ENCODE measurements around the gene FAM168B. TPM values are rescaled to one million over a fixed set of nuclear protein-coding genes. Genes with fewer than 3 reads are reported as not detected.
A peak's percentile ranks its signal among the peaks of the same experiment; 100 is the strongest.
"Not testable (repeated sequence)": the region's sequence is repeated elsewhere in the genome, so short reads cannot be mapped to it uniquely, and the experiment has no call there.

The FAM168B gene
- total RNA-seq, 2 donors from 2014 or later: 39.7 to 56.7 TPM

DNA sequence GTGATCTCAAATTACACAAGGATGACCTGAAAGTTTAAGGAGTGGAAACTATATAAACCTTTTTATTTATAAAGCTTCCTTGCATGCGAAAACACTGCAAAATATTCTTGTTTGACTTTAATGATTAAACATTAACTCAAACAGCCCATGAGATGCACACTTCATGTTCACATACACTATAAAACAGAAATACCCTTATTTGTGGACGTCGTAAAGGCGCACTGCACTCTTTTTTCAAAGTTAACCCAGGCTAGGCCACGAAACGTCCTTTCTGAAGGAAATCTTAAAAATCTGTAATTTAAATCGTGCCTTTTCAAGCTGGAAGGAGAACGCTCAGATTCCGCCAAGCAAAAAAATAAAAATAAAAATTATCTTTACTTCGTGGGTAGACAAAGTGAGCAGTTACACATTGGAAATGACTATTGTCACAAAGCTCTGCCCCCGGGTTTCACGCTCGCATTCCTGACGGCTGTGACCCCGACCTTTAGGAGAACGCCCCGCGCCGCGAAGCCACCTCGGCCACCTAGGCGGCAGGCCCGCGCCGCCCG, 728 bp downstream of the FAM168B start:
- Histone ChIP-seq H3K9me3 (no peaks in the 10 kb centered on the region), H3K4me3 (peak overlapping the region; percentile 56 to 61), H3K36me3 (replicated peaks in 1 of 2; ENCODE audit: insufficient read depth in 1 of 2, low read depth in 2 of 2) (peaks cover 0 to 6% of the 10 kb centered on the region in 2 donors), H3K4me1 (peaks cover 26% of the 10 kb centered on the region), H3K27me3 (no peaks in the 10 kb centered on the region), H3K27ac (peak overlapping the region; percentile 92 to 99 (median 98))
- DNase-seq (no peak), ATAC-seq (no peak)
- no peak for TF ChIP-seq POLR2A (IDR thresholded peaks at IDR 0.05)
- no peak for TF ChIP-seq CTCF (IDR thresholded peaks at IDR 0.05)
- intact Hi-C loops (cut with DNase I): no loop called here
- WGBS, 2 donors: 0 to 1% methylated on average over 10 to 26 of the region's 26 CpGs

- Histone ChIP-seq H3K9me3 (no peaks in the 10 kb centered on the region), H3K4me3 (no peak overlapping the region), H3K36me3 (replicated peaks in 1 of 2; ENCODE audit: insufficient read depth in 1 of 2, low read depth in 2 of 2) (peaks cover 0 to 19% of the 10 kb centered on the region in 2 donors), H3K27me3 (no peaks in the 10 kb centered on the region), H3K27ac (peak overlapping the region in 1 of 4 donors; percentile 23), H3K4me1 (peaks cover 22% of the 10 kb centered on the region)
- intact Hi-C loops (cut with DNase I): no loop called here
- TF ChIP-seq CTCF (IDR thresholded peaks at IDR 0.05): no peak
- no peak for TF ChIP-seq POLR2A (IDR thresholded peaks at IDR 0.05)
- ATAC-seq: no peak
- no peak for DNase-seq
- WGBS, 2 donors: 68 to 75% methylated on average over 2 of the region's 2 CpGs
Measured at GRCh38 chr2:131085646-131086045, 7.6 kb downstream of the FAM168B start.

GRCh38 chr2:131081190-131081589, 12.1 kb downstream of the FAM168B start:
- Histone ChIP-seq H3K4me3 (no peak overlapping the region), H3K9me3 (no peaks in the 10 kb centered on the region), H3K4me1 (peaks cover 31% of the 10 kb centered on the region), H3K27ac (no peak overlapping the region), H3K27me3 (no peaks in the 10 kb centered on the region), H3K36me3 (replicated peaks in 1 of 2; ENCODE audit: insufficient read depth in 1 of 2, low read depth in 2 of 2) (peaks cover 0 to 19% of the 10 kb centered on the region in 2 donors)
- DNase-seq (no peak), ATAC-seq (no peak)
- TF ChIP-seq POLR2A (IDR thresholded peaks at IDR 0.05) (no peak), CTCF (IDR thresholded peaks at IDR 0.05) (no peak)
- WGBS, 2 donors: 96 to 98% methylated on average over 4 of the region's 4 CpGs
- intact Hi-C loops (cut with DNase I): no loop called here

GRCh38 chr2:131079931-131080330, 13.3 kb downstream of the FAM168B start:
- intact Hi-C loops (cut with DNase I); H3K9me3 ChIP-seq; H3K4me3 ChIP-seq; ATAC-seq; H3K27me3 ChIP-seq; H3K27ac ChIP-seq; DNase-seq: not testable (repeated sequence)
- 88 to 93% methylated on average over 6 of the region's 6 CpGs for WGBS, 2 donors
- Histone ChIP-seq H3K4me1 (peaks cover 25% of the 10 kb centered on the region), H3K36me3 (replicated peaks in 1 of 2; ENCODE audit: insufficient read depth in 1 of 2, low read depth in 2 of 2) (peaks cover 0 to 23% of the 10 kb centered on the region in 2 donors)

DNA sequence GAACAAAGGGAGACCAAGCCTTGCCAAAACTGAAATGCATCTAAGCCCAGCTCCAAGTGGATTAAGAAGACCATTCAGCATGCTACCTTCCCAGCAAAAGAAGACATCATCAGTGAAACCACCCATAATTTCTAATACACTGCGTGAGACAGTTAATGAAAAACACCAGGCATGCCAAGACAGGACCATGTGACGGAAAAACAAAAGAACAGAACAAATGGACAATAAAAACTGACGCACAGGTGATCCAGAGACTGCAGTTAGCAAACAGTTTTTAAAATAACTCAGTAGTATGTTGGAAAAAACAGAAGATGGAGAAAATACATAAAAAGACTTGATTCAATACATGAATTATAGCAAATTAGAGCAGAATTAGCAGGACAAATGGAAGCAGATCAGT, 15.3 kb downstream of the FAM168B start:
- 46 to 55% methylated on average over 3 of the region's 3 CpGs for WGBS, 2 donors
- H3K36me3 ChIP-seq (replicated peaks in 1 of 2; ENCODE audit: insufficient read depth in 1 of 2, low read depth in 2 of 2): peaks cover 0 to 23% of the 10 kb centered on the region in 2 donors
- no peak overlapping the region for H3K27ac ChIP-seq
- intact Hi-C loops (cut with DNase I): no loop called here
- no peak overlapping the region for H3K4me3 ChIP-seq
- peaks cover 29% of the 10 kb centered on the region for H3K4me1 ChIP-seq
- no peaks in the 10 kb centered on the region for H3K27me3 ChIP-seq
- no peak for TF ChIP-seq CTCF (IDR thresholded peaks at IDR 0.05)
- TF ChIP-seq POLR2A (IDR thresholded peaks at IDR 0.05): no peak
- no peaks in the 10 kb centered on the region for H3K9me3 ChIP-seq
- ATAC-seq: no peak
- no peak for DNase-seq

Data from body of pancreas (tissue), 4 donors.